HepG2 (cell line): ENCODE measurements around the gene ALDH18A1. TPM values are rescaled to one million over a fixed set of nuclear protein-coding genes. Genes with fewer than 3 reads are reported as not detected.

ENCODE experiments used
- ATAC-seq: fragments of 200-7000 bp; cut with Tn5 transposase; 3 replicates; pipeline ENCODE4 v1.9.1; 2020; ENCODE audit warnings: mild to moderate bottlenecking, moderate library complexity
- BruUV-seq: library from RNA; stranded (reverse); fragments of 400-500 nt; replicated peaks from 2 replicates; lab custom pipeline; 2021; lab: Mats Ljungman, UMichigan
- CTCF ChIA-PET: fragments of 300-600 bp; formaldehyde crosslinking; extraction: SDS; loops from one replicate; lab custom pipeline; 2021; ENCODE audit warnings: low total read pairs, inconsistent platforms, low intra/inter-chr PET ratio; lab: Yijun Ruan, JAX
- POLR2A ChIA-PET: fragments of 350-600 bp; sonication (Branson Sonifier 250); formaldehyde crosslinking; loops from one replicate; lab custom pipeline; 2020; ENCODE audit warnings: antibody characterized with exemption, inconsistent platforms; lab: Yijun Ruan, JAX
- DNase-seq: peaks from one replicate; pipeline ENCODE4 v3.0.0-alpha.2; 2015; ENCODE audit warnings: low spot score
- FAIRE-seq: peaks from 3 replicates; lab custom pipeline; 2011; peaks lifted over from hg19 to GRCh38; lab: Jason Lieb, UNC
- H2AFZ ChIP-seq: one replicate; pipeline ENCODE4 v1.6.1; 2011; ENCODE audit warnings: low read length, inconsistent platforms
- H3K27ac ChIP-seq: fragments of 300-600 bp; 3 replicates; pipeline ENCODE4 v1.8.0; 2011; ENCODE audit warnings: mixed run types, mild to moderate bottlenecking, mixed read lengths, low read length, inconsistent platforms; ENCODE audit not compliant: insufficient read depth; ENCODE audit errors: extremely low read length
- H3K27me3 ChIP-seq, 2 experiments: fragments of 200-600 bp in 1 of 2; 2 replicates in 1 of 2; 3 replicates in 1 of 2; pipeline versions ENCODE4 v1.6.0 to v1.8.0; 2011; ENCODE audit warnings: low read length in 2 of 2, mild to moderate bottlenecking in 2 of 2, moderate library complexity in 2 of 2, inconsistent platforms in 1 of 2; ENCODE audit not compliant: insufficient read depth in 2 of 2, control insufficient read depth in 1 of 2
- H3K36me3 ChIP-seq, 2 experiments: fragments of 200-600 bp in 1 of 2; replicated peaks in 1 of 2; 2 replicates in 1 of 2; 3 replicates in 1 of 2; pipeline versions ENCODE4 v1.5.1 to v1.8.0; 2011; ENCODE audit warnings: low read length in 2 of 2, inconsistent platforms in 1 of 2; ENCODE audit not compliant: insufficient read depth in 2 of 2, control insufficient read depth in 1 of 2
- H3K4me1 ChIP-seq: 2 replicates; pipeline ENCODE4 v1.5.1; 2012; ENCODE audit warnings: low read length, inconsistent platforms; ENCODE audit not compliant: insufficient read depth
- H3K4me2 ChIP-seq: 2 replicates; pipeline ENCODE4 v1.6.0; 2011; ENCODE audit warnings: low read depth, low read length, inconsistent platforms
- H3K4me3 ChIP-seq, 3 experiments: fragments of 200-600 bp in 1 of 3; sonication (generic), shearing (Covaris generic) in 1 of 3; replicated peaks in 1 of 3; 2 replicates each; pipeline ENCODE4 v1.5.1; 2011 to 2016; ENCODE audit warnings: low read length in 3 of 3, inconsistent platforms in 2 of 3, low read depth in 2 of 3, mild to moderate bottlenecking in 2 of 3, control low read depth in 1 of 3, mixed read lengths in 1 of 3; ENCODE audit not compliant: insufficient read depth in 1 of 3
- H3K79me2 ChIP-seq: one replicate; pipeline ENCODE4 v1.6.1; 2011; ENCODE audit warnings: low read length, inconsistent platforms; ENCODE audit not compliant: insufficient read depth
- H3K9ac ChIP-seq: 2 replicates; pipeline ENCODE4 v1.6.0; 2011; ENCODE audit warnings: mild to moderate bottlenecking, low read depth, low read length, inconsistent platforms; ENCODE audit not compliant: insufficient read depth
- H3K9me3 ChIP-seq: 2 replicates; pipeline ENCODE4 v1.5.1; 2012; ENCODE audit warnings: mild to moderate bottlenecking, low read length
- H4K20me1 ChIP-seq: 2 replicates; pipeline ENCODE4 v1.6.0; 2011; ENCODE audit warnings: inconsistent platforms, mild to moderate bottlenecking, low read length, moderate library complexity; ENCODE audit not compliant: insufficient read depth
- AGO2 ChIP-seq: fragments of 200-400 bp; formaldehyde crosslinking; optimal IDR thresholded peaks from 2 replicates; pipeline ENCODE3; 2017; ENCODE audit warnings: mild to moderate bottlenecking, low read depth, low read length, moderate library complexity
- AKAP8 ChIP-seq: sonication (generic); formaldehyde crosslinking; IDR thresholded peaks from 2 replicates; pipeline ENCODE4 v1.5.1; 2020; ENCODE audit warnings: mild to moderate bottlenecking, missing genetic modification reagents
- ATAD3A ChIP-seq: sonication (generic); formaldehyde crosslinking; IDR thresholded peaks from 2 replicates; pipeline ENCODE4 v1.4.0; 2020; ENCODE audit warnings: missing genetic modification reagents
- E2F2 ChIP-seq: sonication (generic); formaldehyde crosslinking; IDR thresholded peaks from 2 replicates; pipeline ENCODE4 v1.4.0; 2020; ENCODE audit warnings: missing genetic modification reagents, borderline replicate concordance
- EED ChIP-seq: sonication (generic); formaldehyde crosslinking; IDR thresholded peaks from 2 replicates; pipeline ENCODE4 v1.5.0; 2020; ENCODE audit warnings: mild to moderate bottlenecking, missing genetic modification reagents
- GATA4 ChIP-seq: sonication (generic); IDR thresholded peaks from 2 replicates; pipeline ENCODE4 v1.6.1; 2016; ENCODE audit warnings: antibody characterized with exemption, low read depth, borderline replicate concordance
- GLMP ChIP-seq: sonication (generic); formaldehyde crosslinking; IDR thresholded peaks from 2 replicates; pipeline ENCODE4 v1.9.0; 2021; ENCODE audit warnings: missing genetic modification reagents, mild to moderate bottlenecking, borderline replicate concordance
- JUND ChIP-seq: sonication (generic); formaldehyde crosslinking; IDR thresholded peaks from 2 replicates; pipeline ENCODE4 v1.8.0; 2022; ENCODE audit warnings: mild to moderate bottlenecking, missing genetic modification reagents
- MBD4 ChIP-seq: IDR thresholded peaks from 2 replicates; pipeline ENCODE4 v1.6.1; 2012; ENCODE audit warnings: low read length, inconsistent platforms, borderline replicate concordance
- POLR2A ChIP-seq, 2 experiments: IDR thresholded peaks; 2 replicates each; pipeline ENCODE4 v1.6.1; 2011; ENCODE audit warnings: low read depth in 2 of 2, low read length in 2 of 2, mild to moderate bottlenecking in 1 of 2, moderate library complexity in 1 of 2; ENCODE audit not compliant: insufficient read depth in 1 of 2
- POLR2AphosphoS5 ChIP-seq: IDR thresholded peaks from 2 replicates; pipeline ENCODE4 v1.6.1; 2012; ENCODE audit warnings: low read depth, low read length
- PRDM4 ChIP-seq: sonication (generic); formaldehyde crosslinking; IDR thresholded peaks from 2 replicates; pipeline ENCODE4 v1.9.0; 2021; ENCODE audit warnings: missing genetic modification reagents, borderline replicate concordance
- RBM22 ChIP-seq: fragments of 200-400 bp; formaldehyde crosslinking; optimal IDR thresholded peaks from 2 replicates; pipeline ENCODE3; 2017; ENCODE audit warnings: mild to moderate bottlenecking, low read length, moderate library complexity
- TEAD3 ChIP-seq: optimal IDR thresholded peaks from 2 replicates; pipeline ENCODE3; 2016; ENCODE audit warnings: borderline replicate concordance
- ZNF75D ChIP-seq: sonication (generic); formaldehyde crosslinking; IDR thresholded peaks from 2 replicates; pipeline ENCODE4 v1.8.1; 2023; ENCODE audit warnings: missing genetic modification reagents, mild to moderate bottlenecking, borderline replicate concordance
- WGBS: methylation state at CpG from one replicate; pipeline ENCODE4 v1.1.6; 2017; ENCODE audit warnings: low lambda C conversion rate; 5-methylcytosine and 5-hydroxymethylcytosine counted together
- in situ Hi-C: cut with HindIII; loops from 2 replicates; pipeline ENCODE4 v1.10.0; 2017; ENCODE audit warnings: low pct_unique_long_range_greater_than_20kb; ENCODE audit not compliant: extremely low pct_ligation_motif_present
- intact Hi-C: fragments of 100-400 bp; cut with micrococcal nuclease; formaldehyde crosslinking; loops from one replicate; pipeline ENCODE4 v1.10.0; 2022; ENCODE audit not compliant: unreplicated experiment
- polyA plus RNA-seq, 8 experiments: library from polyadenylated mRNA; depleted of rRNA in 3 of 8; stranded (reverse) in 7 of 8; unstranded in 1 of 8; fragments of >200 nt; fragmentation: Illumina TruSeq in 4 of 8; extraction: Trizol in 4 of 8; gene quantifications; 2 replicates each; pipeline versions ENCODE4 v1.2.1 to v1.2.3, GENCODE V29; 2011 to 2016; ENCODE audit warnings: low read depth in 4 of 8, missing spikeins in 1 of 8, mixed read lengths in 1 of 8; ENCODE audit not compliant: insufficient read depth in 1 of 8
- total RNA-seq, 5 experiments: library from RNA; depleted of rRNA; stranded (reverse); fragments of >200 nt; fragmentation: Illumina TruSeq; extraction: Trizol; gene quantifications; 2 replicates each; pipeline ENCODE4 v1.2.3, GENCODE V29; 2016; ENCODE audit warnings: low read depth in 1 of 5

The ALDH18A1 gene
- total and polyA plus RNA-seq, 2 of the 13 experiments (the other 11 are each of a cell fraction or from before 2014, with no cell fraction given) = 180 to 263 TPM

- in situ Hi-C loops = loop anchor here (25.0 kb wide), 1 partner anchor 468 kb away; no protein-coding TSS in a partner anchor
- no peak overlapping the region for H3K27ac ChIP-seq
- WGBS = 100% methylated on average over 3 of the region's 3 CpGs
- TF ChIP-seq AGO2 = peak; percentile 21
- TF ChIP-seq MBD4 = peak; percentile 61; the same call in 1 of the 2 replicates
- TF ChIP-seq POLR2AphosphoS5 = peak; percentile 27; the same call in 1 of the 2 replicates
- TF ChIP-seq ZNF75D (CRISPR knock-in tag) = no peak
- intact Hi-C loops = loop anchor here (10.0 kb wide), 1 partner anchor 470 kb away; no protein-coding TSS in a partner anchor
- no peak overlapping the region for H3K4me3 ChIP-seq
- ChIA-PET POLR2A (no interaction called here), CTCF (no interaction called here)
- FAIRE-seq (no peak), DNase-seq (no peak), ATAC-seq (0 out of 3 replicates have a peak, but pooled peaks have one; percentile 3)
- H3K27me3 ChIP-seq = no peaks in the 10 kb centered on the region
- no peak overlapping the region for H2AFZ ChIP-seq
- H3K79me2 ChIP-seq = no peaks in the 10 kb centered on the region
- peaks cover 18 to 42% of the 10 kb centered on the region in 2 experiments for H3K36me3 ChIP-seq
- H3K9me3 ChIP-seq = no peaks in the 10 kb centered on the region
- BruUV-seq = no TSS peak
- H3K4me1 ChIP-seq = peaks cover 42% of the 10 kb centered on the region
- H3K4me2 ChIP-seq = no peak overlapping the region
- no peak overlapping the region for H3K9ac ChIP-seq
- H4K20me1 ChIP-seq = no peaks in the 10 kb centered on the region
Observed at GRCh38 chr10:95605163-95605562, 51.3 kb downstream of the ALDH18A1 start.

- DNase-seq (peak; percentile 18), FAIRE-seq (no peak), ATAC-seq (peak; percentile 41)
- Histone ChIP-seq H3K9ac (no peak overlapping the region), H2AFZ (no peak overlapping the region), H3K4me2 (no peak overlapping the region), H3K79me2 (no peaks in the 10 kb centered on the region), H3K4me1 (peaks cover 42% of the 10 kb centered on the region), H3K4me3 (no peak overlapping the region), H3K27ac (no peak overlapping the region), H3K36me3 (peaks cover 16 to 39% of the 10 kb centered on the region in 2 experiments), H3K9me3 (no peaks in the 10 kb centered on the region), H3K27me3 (no peaks in the 10 kb centered on the region), H4K20me1 (no peaks in the 10 kb centered on the region)
- CTCF ChIA-PET = no interaction called here
- POLR2A ChIA-PET = no interaction called here
- in situ Hi-C loops (loop anchor here (5.0 to 25.0 kb wide), 3 partner anchors 172 to 467 kb away; no protein-coding TSS in a partner anchor), intact Hi-C loops (loop anchor here (5.0 to 10.0 kb wide), 3 partner anchors 42 to 470 kb away; partner anchors contain the start of gene SORBS1)
- BruUV-seq = no TSS peak
- peak; percentile 72 for TF ChIP-seq RBM22
- no peak for TF ChIP-seq EED (CRISPR knock-in tag)
- TF ChIP-seq TEAD3 (CRISPR knock-in tag) = peak; percentile 84
- TF ChIP-seq POLR2A (IDR thresholded peaks at IDR 0.05; ENCODE audit: insufficient read depth in 1 of 2, low read depth in 2 of 2, low read length in 2 of 2) = 0 out of 4 replicates have a peak, but pooled peaks of 1 of the 2 experiments have one; percentile 20
- TF ChIP-seq AKAP8 (CRISPR knock-in tag) = 0 out of 2 replicates have a peak, but pooled peaks have one; percentile 16
- no peak for TF ChIP-seq GLMP (CRISPR knock-in tag)
- no peak for TF ChIP-seq ATAD3A (CRISPR knock-in tag)
- TF ChIP-seq E2F2 (CRISPR knock-in tag) = no peak
- no peak for TF ChIP-seq JUND (CRISPR knock-in tag)
- no peak for TF ChIP-seq PRDM4 (CRISPR knock-in tag)
- no peak for TF ChIP-seq GATA4
Observed at GRCh38 chr10:95604630-95605029, 51.9 kb downstream of the ALDH18A1 start.
